ENCODE results near the gene USP15.

Gene USP15

GRCh38 chr12:62258941-62259630 lies 1.1 kb upstream of the USP15 start:
- peak; percentile 78 for DNase-seq

- DNase-seq = no peak
Observed at GRCh38 chr12:62259631-62259992, 592 bp upstream of the USP15 start.

GRCh38 chr12:62260733-62261683 lies 804 bp downstream of the USP15 start:
- DNase-seq = peak; percentile 78

- DNase-seq = no peak
Observed at GRCh38 chr12:62261876-62262517, 1.8 kb downstream of the USP15 start.

- no peak for DNase-seq
Observed at GRCh38 chr12:62263232-62263631, 3.0 kb downstream of the USP15 start.

GRCh38 chr12:62263966-62264365 lies 3.8 kb downstream of the USP15 start:
- no peak for DNase-seq

- DNase-seq = no peak
Observed at GRCh38 chr12:62264706-62265105, 4.5 kb downstream of the USP15 start.

- DNase-seq = no peak
Observed at GRCh38 chr12:62265511-62265910, 5.3 kb downstream of the USP15 start.

- DNase-seq = no peak
Observed at GRCh38 chr12:62267026-62267425, 6.8 kb downstream of the USP15 start.

GRCh38 chr12:62267480-62267879 lies 7.3 kb downstream of the USP15 start:
- no peak for DNase-seq

GRCh38 chr12:62268956-62269355 lies 8.8 kb downstream of the USP15 start:
- DNase-seq = no peak

GRCh38 chr12:62269464-62270228 lies 9.4 kb downstream of the USP15 start:
- no peak for DNase-seq

- DNase-seq = no peak
Observed at GRCh38 chr12:62270384-62270783, 10.2 kb downstream of the USP15 start.

GRCh38 chr12:62270872-62271271 lies 10.7 kb downstream of the USP15 start:
- no peak for DNase-seq

- no peak for DNase-seq
Observed at GRCh38 chr12:62272936-62273552, 12.8 kb downstream of the USP15 start.

- no peak for DNase-seq
Observed at GRCh38 chr12:62273724-62274380, 13.6 kb downstream of the USP15 start.

- no peak for DNase-seq
Observed at GRCh38 chr12:62278022-62278421, 17.8 kb downstream of the USP15 start.

- DNase-seq = no peak
Observed at GRCh38 chr12:62279058-62279457, 18.9 kb downstream of the USP15 start.

- no peak for DNase-seq
Observed at GRCh38 chr12:62279961-62280360, 19.8 kb downstream of the USP15 start.

GRCh38 chr12:62282057-62282774 lies 22.0 kb downstream of the USP15 start:
- DNase-seq = no peak

- no peak for DNase-seq
Observed at GRCh38 chr12:62284749-62285148, 24.5 kb downstream of the USP15 start.

Measured in DMS53 (cell line).